ENCODE data around the gene GTF2H3. TPM values are rescaled to one million over a fixed set of nuclear protein-coding genes. Genes with fewer than 3 reads are reported as not detected.

The GTF2H3 gene
- total and polyA plus RNA-seq, 9 of the 15 experiments (the other 6 are each of a cell fraction or from before 2014, with no cell fraction given) = 22.7 to 99.7 (median 49.6) TPM

GRCh38 chr12:123690191-123690840 is 56.7 kb downstream of the GTF2H3 start:
- Histone ChIP-seq H3K9me1 (ENCODE audit: control insufficient read depth, insufficient read depth, low read length) (peaks cover 2% of the 10 kb centered on the region), H4K20me1 (replicated peaks; ENCODE audit: control insufficient read depth, insufficient read depth, low read length) (no peaks in the 10 kb centered on the region), H3K79me2 (ENCODE audit: control insufficient read depth, insufficient read depth, low read length) (no peaks in the 10 kb centered on the region), H3K9me3 (replicated peaks; ENCODE audit: control insufficient read depth, insufficient read depth, low read depth, low read length) (no peaks in the 10 kb centered on the region), H3K27ac (ENCODE audit: extremely low read depth, low read depth, low read length) (no peak overlapping the region), H3K4me3 (no peak overlapping the region), H3K36me3 (ENCODE audit: control insufficient read depth, insufficient read depth, low read length) (no peaks in the 10 kb centered on the region), H2AFZ (ENCODE audit: low read depth, low read length) (no peak overlapping the region), H3K4me1 (replicated peaks in 1 of 2; ENCODE audit: control insufficient read depth in 2 of 2, insufficient read depth in 2 of 2, low read length in 2 of 2) (no peaks in the 10 kb centered on the region), H3K27me3 (ENCODE audit: control insufficient read depth in 2 of 2, insufficient read depth in 2 of 2, low read length in 2 of 2) (no peaks in the 10 kb centered on the region), H3K9ac (ENCODE audit: insufficient read depth in 1 of 2, low read depth in 2 of 2, low read length in 2 of 2) (no peak overlapping the region), H3K4me2 (ENCODE audit: insufficient read depth, low read length) (no peak overlapping the region)
- ChIA-PET CTCF (ENCODE audit: low intra/inter-chr PET ratio) (no interaction called here), POLR2A (interaction anchor here (0.6 kb wide), 1 partner anchor 21 kb away, joined by 3 read pairs; no protein-coding TSS in a partner anchor)
- DNase-seq (ENCODE audit: extremely low read depth in 1 of 4, low spot score in 3 of 4) = no peak
- in situ Hi-C loops (cut with MboI) = no loop called here
- no peak for FAIRE-seq
- no TSS peak for BruUV-seq (replicated peaks)
- intact Hi-C loops (cut with micrococcal nuclease) = no loop called here
- ATAC-seq = no peak
- 70% methylated on average over 8 of the region's 8 CpGs for WGBS (ENCODE audit: insufficient coverage, low coverage, missing lambda C conversion rate)
- no peak for TF ChIP-seq ZNF41 (CRISPR knock-in tag; conservative IDR thresholded peaks at IDR 0.05)
- TF ChIP-seq GTF2E2 (tag; IDR thresholded peaks at IDR 0.05) = no peak
- no peak for TF ChIP-seq SETDB1 (IDR thresholded peaks at IDR 0.05; ENCODE audit: low read length)
- TF ChIP-seq GABPB2 (CRISPR knock-in tag; conservative IDR thresholded peaks at IDR 0.05) = no peak
- no peak for TF ChIP-seq SAP30 (IDR thresholded peaks at IDR 0.05; ENCODE audit: borderline replicate concordance, insufficient read depth, low read depth, low read length, poor library complexity, severe bottlenecking)
- no peak for TF ChIP-seq SMARCA4 (IDR thresholded peaks at IDR 0.05)
- TF ChIP-seq MXI1 (IDR thresholded peaks at IDR 0.05; ENCODE audit: low read depth, low read length) = no peak
- TF ChIP-seq NFXL1 (CRISPR knock-in tag; IDR thresholded peaks at IDR 0.05) = no peak
- TF ChIP-seq, protein P1, sequence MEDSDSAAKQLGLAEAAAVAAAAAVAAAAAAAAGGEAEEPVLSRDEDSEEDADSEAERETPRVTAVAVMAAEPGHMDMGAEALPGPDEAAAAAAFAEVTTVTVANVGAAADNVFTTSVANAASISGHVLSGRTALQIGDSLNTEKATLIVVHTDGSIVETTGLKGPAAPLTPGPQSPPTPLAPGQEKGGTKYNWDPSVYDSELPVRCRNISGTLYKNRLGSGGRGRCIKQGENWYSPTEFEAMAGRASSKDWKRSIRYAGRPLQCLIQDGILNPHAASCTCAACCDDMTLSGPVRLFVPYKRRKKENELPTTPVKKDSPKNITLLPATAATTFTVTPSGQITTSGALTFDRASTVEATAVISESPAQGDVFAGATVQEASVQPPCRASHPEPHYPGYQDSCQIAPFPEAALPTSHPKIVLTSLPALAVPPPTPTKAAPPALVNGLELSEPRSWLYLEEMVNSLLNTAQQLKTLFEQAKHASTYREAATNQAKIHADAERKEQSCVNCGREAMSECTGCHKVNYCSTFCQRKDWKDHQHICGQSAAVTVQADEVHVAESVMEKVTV (CRISPR knock-in tag; IDR thresholded peaks at IDR 0.05) = no peak
- no peak for TF ChIP-seq TBP (optimal IDR thresholded peaks at IDR 0.05; ENCODE audit: low read depth, low read length)
- TF ChIP-seq E2F4 (CRISPR knock-in tag; IDR thresholded peaks at IDR 0.05; ENCODE audit: low read depth) = no peak
- TF ChIP-seq TEAD1 (CRISPR knock-in tag; IDR thresholded peaks at IDR 0.05) = no peak
- no peak for TF ChIP-seq PKNOX1 (IDR thresholded peaks at IDR 0.05)
- no peak for TF ChIP-seq GTF2F1 (IDR thresholded peaks at IDR 0.05; ENCODE audit: low read depth, low read length)
- TF ChIP-seq E2F6 (IDR thresholded peaks at IDR 0.05; ENCODE audit: borderline replicate concordance in 1 of 2, extremely low read depth in 1 of 2, insufficient read depth in 1 of 2, insufficient read length in 1 of 2, low read depth in 1 of 2, low read length in 1 of 2, poor library complexity in 1 of 2, severe bottlenecking in 1 of 2) = no peak
- no peak for TF ChIP-seq ZNF561 (CRISPR knock-in tag; conservative IDR thresholded peaks at IDR 0.05)

Measured in K562 (cell line).